Activated CD4-positive, alpha-beta T cell treated with anti-CD3 and anti-CD28 coated beads, Interleukin-2, amount 50 U/mL, for 24 hours (primary cell): ENCODE results near the gene TBC1D7.

Source experiments
- DNase-seq, 2 donors: peaks; one replicate each; pipeline ENCODE4 v3.0.0-alpha.2; 2020; ENCODE audit warnings: low read depth in 1 of 2, low spot score in 1 of 2

The TBC1D7 gene

DNA sequence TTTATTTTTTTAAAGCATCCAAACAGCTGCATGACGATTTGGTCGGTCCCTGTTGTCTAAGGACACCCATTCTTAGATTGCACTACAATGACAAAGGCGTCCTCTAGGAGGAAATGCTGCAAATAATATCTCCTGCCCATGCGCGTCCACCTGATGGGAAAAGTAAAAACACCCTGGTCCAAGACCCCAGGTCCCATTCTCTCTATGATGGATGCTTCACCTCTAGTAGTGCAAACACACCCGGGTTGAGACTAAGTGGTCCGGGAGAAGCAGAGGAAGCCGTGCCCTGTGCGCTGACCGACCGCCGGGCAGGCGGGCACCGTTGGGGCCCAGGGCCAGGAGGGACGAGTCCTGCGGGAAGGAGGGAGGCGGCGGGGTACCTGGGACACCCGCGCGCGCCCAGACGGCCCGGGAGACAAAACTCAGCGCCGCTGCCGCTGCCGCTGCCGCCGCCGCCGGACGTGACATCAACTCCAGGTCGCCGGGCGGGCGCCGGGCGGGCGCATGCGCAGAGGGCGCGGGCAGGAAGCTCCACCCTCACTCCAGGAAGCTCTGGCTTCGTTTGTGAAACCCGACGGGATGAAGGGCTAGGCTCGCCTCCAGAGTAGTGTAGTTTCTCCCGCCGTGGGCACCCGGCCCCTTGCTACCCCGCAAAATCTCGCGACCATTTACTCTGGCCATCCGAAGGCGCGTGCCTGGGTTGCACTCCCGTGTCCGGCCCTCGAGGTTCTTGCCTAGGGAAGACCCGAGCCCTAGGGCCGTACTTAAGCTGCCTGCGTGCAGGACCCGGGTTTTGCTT lies at the start of gene TBC1D7:
TBC1D7 (minus strand) TSS at position 462 of the 799 bp plus-strand sequence. CDS start 1,639 bp downstream, outside the sequence.
- DNase-seq = peak; percentile 87 to 88

DNA sequence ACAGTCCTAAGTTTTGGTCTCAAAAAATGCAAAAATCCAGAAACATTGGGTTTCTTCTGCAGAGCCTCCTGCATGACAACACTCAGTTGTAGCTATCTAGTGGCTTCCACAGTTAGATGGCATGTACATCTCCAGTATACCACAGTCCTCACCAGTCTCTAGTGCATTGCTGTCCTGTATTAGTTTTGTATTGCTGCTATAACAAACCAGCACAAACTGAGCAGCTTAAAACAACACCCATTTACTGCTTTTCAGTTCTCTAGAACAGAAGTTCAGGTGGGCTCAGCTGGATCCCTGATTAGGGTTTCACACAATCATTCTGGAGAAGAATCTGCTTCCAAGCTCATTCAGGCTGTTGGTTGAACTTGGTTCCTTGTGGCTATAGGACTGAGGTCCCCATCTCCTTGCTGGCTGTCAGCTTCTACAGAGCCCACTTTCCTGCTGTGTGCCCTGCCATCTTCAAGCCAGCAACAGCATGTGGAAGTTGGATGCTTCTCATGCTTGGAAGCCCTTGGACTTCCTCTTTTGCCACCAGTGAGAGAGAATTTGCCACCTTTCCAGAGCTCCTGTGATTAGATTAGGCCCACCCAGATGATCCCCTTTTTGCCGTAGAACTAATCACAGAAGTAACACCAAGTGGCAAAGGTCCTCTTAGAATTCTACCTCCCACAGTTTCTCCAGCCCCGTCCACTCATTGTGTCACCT lies 48.9 kb upstream of the TBC1D7 start:
- no peak for DNase-seq

DNA sequence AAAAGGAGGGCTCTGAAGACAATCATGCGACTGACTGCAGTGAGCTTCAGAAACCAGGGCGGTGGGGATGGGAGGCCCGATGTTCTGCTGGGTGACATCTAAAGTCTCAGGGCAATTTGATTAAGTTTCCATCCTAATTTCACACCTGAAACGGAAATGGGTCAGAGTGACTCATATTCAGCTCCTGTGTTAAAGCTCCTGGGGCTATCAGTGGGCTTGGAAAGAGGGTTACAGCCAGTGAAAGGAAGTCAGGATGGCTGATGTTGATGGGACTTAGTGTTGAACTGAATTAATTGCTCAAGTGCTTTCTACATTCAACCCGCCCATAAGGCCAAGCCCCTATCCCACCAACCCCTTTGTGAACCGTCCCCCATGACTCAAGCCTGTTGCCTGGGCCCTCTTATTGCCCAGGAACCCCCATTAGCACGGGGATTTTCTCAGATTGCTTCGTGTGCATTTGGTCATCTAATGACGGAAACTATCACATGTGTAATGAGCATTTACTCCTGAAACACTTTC lies 47.1 kb upstream of the TBC1D7 start:
- DNase-seq = peak in 1 of 2 donors; percentile 41

DNA sequence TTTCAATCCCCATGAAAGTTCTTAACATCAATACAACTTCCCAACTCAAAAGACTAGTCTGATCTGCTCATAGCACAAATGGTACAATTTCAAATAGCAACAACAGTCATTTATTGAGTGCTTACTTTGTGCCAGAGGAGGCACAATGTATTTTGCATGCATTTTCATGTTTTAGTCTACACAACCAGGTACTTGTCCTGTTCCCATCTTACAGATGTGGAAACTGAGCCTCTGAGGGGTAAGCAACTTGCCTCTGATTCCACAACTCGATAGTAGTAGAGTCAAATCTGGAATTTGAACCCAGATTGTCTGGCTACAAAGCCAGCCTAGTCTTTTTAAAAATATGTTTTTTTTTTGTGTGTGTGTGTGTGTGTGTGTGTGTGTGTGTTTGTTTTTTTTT lies 45.6 kb upstream of the TBC1D7 start:
- DNase-seq = no peak

DNA sequence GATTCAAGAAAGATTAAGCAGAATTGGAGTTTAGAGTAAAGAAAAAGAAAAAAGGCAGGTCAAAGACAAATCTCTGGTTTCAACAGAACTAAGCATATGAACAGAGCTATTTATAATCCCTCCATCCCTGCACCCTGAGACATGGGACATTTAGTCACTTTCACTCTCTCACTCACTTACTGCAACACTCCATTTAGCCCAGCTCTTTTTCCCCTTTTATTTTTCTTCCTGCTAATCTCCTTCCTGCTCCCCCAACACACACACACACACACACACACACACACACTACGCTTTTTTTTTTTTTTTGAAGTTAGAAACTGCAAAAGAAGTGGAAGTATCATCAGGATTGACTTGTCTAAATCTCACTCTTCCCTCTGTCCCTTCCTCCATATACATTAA lies 45.1 kb upstream of the TBC1D7 start:
- DNase-seq = no peak

DNA sequence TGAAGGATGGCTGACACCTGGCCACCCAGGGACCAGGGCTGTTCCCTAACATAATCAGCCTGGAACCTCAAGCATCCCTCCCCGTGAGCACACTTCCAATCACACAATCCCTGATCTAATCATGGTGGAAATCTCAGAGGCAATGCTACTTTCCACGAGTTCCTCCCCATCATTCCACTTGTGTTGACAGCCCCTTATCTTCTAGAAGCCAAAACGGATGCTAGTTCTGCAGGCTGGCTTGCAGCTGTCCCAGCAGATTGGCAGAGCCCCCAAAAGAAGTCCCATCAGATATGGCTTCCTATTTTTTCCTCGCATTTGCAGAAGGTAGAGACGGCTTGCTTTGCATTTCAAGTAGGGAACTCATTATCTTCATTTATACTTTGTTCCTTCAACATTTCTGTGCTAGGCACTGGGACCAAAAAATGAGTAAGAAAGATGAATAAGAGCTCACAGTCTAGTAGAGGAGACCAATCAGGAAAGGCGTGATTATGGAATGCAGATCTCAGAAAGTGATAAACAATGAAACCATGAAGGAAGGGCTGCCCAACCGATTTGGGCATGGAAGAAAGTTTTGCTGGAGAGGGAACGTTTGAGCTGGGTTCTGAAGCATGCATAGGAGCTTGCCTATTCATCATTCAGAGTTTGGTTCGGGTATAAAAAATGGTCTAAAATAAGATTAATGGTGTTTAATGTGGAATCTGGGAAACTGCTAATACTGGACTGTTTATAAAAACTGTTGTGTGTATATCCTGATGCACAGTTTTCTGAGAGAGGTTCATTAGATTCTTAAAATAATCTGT lies 44.6 kb upstream of the TBC1D7 start:
- DNase-seq = no peak

DNA sequence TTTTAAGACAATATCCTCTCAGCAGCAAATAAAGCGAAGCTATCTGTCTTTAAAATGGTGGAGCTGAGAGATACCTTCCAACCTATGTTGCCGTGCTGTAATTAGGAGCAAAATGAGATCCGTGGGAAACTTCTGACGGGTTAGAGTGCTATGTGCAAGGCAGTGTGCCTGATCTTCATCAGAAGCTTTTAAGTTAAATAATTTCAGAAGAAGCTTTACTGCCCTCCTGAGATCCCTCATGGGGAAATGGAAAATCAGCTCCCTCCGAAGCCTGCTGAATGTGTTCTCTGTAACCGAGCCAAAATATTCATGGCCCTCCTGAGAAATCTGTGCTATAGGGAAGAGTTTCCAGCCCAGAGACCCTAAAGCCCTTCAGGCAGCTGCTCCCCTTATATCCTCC lies 43.7 kb upstream of the TBC1D7 start:
- DNase-seq = no peak

DNA sequence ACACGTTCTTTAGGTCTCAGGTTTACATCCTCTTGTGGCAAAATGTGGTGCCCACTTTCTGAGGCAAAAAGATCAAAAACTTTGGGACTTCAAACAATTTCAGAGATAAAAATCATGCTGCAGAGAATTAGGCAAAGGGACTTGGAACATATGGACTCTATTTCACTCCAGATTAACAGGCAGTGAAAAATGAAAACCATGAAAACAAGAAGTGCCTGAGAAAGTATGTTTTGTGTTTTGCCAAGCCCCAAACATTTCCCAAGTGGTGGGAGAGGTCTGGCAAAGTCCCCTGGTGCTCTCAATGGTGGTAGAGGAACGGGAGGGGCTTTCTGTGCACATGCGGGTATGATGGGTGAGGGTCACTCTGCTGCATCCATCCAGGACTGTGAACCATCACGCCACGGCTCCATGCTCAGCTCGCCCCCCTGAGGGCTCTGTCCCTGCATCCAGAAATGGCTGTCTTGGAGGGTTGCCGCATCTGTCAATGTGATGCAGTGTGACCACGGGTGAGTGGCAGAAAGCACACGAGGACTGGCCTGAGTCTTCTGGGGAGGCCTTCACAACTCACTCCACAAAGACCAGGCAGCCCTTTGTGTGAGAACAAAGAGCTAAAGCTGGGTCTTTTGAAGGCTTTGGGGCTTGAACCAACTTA lies 43.2 kb upstream of the TBC1D7 start:
- DNase-seq = no peak

DNA sequence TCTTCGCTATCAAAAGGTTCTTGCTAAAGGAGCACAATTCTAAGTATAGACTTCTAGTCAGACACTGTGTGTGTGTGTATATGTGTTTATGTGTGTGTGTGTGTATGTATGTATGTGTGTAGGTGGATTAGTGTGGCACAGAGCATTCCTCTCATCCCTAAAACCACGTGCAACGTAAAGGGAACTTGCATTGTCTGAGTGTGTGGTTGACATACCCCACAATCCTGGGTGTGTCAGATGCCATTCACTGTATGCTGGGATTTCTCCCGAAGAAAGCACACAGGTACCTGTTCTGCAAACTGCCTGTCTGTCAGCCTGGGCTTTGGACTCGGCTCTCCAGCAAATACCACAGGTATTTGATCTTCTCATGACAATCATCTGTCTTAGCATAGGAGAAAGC lies 42.3 kb upstream of the TBC1D7 start:
- no peak for DNase-seq

DNA sequence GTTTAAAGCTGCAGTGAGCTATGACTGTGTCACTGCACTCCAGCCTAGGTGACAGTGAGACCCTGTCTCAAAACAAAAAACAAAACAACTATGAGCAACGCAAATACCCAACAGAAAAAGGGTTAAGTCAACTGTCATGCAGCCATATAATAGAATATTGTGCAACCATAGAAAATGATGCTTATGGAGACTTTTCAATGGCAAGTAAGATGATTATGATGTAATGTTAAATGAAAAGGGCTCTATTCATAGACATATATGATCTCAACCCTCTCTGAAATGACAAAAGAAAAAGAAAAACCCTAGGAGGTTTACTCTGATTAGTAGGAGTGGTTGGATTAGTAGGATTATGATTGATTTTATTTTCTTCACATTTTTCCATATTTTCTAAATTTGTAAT lies 41.3 kb upstream of the TBC1D7 start:
- DNase-seq = no peak

DNA sequence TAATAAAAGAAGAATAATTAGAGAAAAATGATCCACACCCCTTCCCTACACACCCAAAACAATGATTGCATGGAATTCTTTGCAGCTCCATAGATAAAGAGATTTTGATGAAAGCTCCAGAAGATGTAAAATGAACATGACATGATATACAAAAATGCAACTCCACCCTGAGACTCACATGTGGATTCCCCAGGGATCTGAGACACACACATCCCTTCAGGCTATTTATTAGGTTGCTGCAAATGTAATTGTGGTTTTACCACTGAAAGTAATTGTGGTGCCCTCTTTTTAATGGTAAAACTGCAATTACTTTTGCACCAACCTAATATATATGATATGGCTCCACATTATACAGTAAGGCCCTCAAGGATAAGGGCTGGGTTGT lies 40.4 kb upstream of the TBC1D7 start:
- no peak for DNase-seq

DNA sequence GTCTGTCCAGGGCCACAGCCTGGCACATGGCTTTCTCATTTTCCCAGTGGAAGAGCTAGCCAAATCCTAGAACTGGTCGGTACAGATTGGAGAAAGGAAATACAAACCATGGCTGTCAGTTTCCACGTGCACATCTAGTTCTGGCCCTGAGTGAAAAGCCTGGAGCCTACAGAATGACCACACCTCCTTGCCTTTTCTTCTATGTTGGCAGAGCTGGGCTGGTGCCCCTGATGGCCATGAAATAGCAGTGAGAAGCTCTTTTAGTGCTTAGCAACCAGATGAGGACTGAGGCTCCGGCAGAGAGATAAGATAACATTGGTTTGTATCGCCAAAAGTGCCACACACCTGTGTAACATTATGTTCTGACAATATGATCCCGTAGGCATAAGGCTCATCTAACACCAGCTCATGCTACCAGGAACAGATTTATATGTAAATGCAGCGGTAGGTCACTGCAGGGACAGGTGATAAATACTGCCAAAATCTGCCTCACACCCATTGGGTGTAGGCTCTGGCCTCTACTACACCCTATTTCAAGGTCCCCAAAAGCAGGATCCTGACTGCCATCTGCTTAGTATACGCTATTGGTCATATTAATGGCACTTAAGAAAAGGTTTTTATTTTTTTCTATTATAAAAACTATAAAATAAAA lies 39.9 kb upstream of the TBC1D7 start:
- DNase-seq = no peak

DNA sequence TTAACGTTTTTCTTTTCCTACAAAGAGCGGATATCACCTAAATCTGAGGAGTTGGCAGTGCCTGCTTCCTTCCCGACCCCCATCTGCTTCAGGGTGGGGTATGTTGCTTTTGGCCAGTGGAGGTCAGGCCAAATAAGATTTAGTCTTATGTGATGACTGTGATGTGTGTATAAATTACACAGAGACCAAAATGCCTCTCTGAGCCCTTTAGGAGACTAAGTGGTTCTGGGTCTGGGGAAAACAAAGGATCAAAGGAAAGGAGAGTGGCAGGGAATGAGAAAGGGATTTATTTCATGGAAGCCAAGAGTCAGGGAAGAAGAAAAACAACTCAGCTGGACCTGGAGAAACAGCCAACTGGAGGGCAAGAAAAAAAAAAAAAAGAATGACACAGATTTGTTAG lies 39.1 kb upstream of the TBC1D7 start:
- DNase-seq = no peak

DNA sequence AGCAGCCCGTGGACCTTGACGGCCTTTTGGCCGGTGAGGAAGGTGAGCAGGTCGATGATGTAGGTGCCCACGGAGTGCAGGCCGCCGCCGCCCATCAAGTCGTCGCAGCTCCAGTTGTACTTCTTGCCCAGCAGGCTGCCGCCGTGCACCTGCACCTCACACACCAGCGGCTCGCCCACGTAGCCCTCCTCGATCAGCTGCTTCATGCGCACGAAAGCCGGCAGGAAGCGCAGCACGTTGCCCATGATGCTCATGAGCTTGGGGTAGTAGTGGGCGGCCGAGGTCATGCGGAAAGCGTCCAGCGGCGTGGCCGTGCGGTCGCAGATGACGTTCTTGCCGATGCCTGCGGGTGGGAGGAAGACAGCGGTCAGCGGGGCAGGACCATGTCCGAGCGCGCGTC lies 37.0 kb upstream of the TBC1D7 start:
- DNase-seq = no peak

DNA sequence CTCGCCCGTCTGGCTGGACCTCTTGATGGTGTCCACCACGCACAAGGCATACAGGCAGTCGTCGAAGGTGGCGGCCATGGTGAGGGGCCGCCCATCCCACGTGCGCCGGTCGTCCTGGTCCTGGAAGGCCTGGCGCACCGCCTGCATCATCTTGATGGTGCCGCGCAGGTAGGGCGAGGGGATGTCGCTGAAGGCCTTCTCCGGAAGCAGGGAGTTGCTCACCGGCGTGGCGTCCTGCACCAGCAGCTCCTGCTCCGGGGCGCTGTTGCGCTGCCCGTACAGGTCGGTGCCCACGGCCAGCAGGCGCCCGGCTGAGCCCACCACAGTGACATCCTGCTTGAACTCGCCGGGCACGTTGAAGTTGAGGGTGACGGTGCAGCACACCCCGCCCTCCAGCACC lies 36.5 kb upstream of the TBC1D7 start:
- no peak for DNase-seq

DNA sequence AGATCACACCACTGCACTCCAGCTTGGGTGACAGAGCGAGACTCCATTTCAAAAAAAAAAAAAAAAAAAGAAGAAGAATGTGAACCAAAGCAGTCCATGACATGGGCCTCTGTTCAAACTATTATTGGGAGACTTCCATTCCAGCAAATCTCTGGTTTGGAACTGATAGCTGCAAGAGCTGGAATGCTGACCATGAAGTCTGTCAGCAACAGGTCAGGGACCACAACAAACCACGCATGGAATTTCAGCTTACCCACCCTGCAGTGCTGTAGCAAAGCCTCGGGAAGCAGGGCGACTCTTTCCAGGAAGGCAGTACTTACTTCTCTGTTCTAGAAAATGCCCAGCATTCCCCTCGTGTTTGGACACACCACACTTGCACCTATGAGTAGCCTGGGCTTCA lies 34.1 kb upstream of the TBC1D7 start:
- DNase-seq = no peak

DNA sequence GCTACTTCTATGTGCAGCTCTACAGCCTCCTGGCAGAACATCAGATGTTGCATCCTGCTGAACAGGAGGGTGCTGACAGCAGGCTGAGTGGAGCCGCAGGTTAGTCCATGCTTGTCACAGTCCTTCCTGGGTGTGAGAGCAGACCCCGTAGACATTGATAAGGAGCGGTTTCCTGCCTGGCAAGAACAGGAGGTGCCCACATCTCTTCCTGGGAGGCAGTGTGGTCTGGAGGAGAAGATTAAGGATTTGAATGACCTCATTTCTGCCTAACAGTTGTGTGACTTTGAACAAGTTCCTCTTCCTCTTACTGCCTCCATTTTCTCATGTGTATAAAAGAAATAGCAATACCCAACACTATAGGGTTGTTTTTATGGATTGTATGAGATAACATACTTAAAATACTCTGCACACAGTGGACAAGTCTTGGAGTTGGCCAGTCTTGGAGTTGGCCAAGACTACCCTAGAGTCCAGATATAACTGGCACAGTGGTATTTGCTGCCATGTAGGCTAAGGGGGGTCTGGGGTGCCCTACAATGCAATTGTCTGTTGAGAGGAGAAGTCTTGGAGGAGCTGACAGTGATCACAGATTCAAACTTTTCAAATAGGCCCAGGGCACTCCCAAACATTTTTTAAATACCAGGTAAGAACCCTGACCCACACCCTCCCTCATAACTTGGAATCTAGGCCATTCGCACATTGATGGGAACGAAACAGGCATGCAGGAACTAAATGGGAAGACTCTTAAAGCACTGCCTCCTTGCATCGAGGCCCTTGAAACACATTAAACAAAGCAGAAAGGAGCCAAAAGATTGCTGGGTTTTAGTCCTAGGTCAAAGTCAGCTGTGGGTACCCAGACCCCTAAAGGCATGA lies 32.6 kb upstream of the TBC1D7 start:
- no peak for DNase-seq

DNA sequence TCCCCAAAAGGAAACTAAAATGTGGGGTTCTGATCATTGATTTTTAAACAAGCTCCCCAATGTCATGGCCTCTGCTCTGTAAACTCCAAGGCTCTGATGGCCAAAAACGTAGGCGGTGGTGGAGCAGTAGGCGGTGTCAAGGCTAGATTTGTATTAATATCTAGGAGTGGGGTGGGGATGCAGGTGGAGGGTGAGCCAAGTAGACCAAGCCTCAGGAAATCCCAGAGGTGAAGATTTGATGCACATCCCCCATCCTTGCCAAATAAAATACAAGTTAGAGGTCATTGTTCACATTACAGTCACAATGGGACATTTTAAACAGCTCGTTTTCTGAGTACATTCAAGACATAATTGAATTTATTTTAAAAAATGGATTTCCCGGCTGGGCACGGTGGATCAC lies 30.9 kb upstream of the TBC1D7 start:
- DNase-seq = no peak

DNA sequence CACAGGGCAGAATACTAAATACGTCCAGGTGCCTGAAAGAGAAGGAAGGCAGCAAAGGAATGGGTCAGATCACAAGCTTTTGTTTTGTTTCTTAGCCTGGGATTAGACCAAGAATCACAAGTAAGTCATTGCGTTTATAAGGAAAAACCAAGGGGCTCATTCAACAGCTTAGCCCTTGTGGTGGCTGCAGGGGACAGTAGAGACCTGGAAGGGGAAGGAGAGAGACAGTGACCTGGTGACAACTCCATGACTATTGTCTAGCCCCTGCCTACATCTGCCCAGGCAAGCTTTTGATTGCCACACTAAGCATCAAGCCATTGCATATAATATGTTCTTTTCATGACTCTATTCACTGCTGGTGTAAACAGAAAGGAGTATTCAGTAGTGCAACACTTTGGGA lies 30.2 kb upstream of the TBC1D7 start:
- no peak for DNase-seq
